Measurements from ENCODE around the gene APOBEC3G.
"Not testable (repeated sequence)": the region's sequence is repeated elsewhere in the genome, so short reads cannot be mapped to it uniquely, and the experiment has no call there.

The APOBEC3G gene

GRCh38 chr22:39068033-39068785 lies 8.9 kb upstream of the APOBEC3G start:
- DNase-seq: no peak

GRCh38 chr22:39070186-39070585 lies 6.9 kb upstream of the APOBEC3G start:
- no peak for DNase-seq

GRCh38 chr22:39072581-39072981 lies 4.5 kb upstream of the APOBEC3G start:
- peak in 1 of 2 donors; percentile 43 for DNase-seq

GRCh38 chr22:39073981-39074380 lies 3.1 kb upstream of the APOBEC3G start:
- DNase-seq: no peak

- DNase-seq: not testable (repeated sequence)
These were observed 685 bp upstream of the APOBEC3G start for GRCh38 chr22:39076155-39077025.

GRCh38 chr22:39077912-39078311 lies 837 bp downstream of the APOBEC3G start:
- DNase-seq: not testable (repeated sequence)

- DNase-seq: no peak
These were observed 1.3 kb downstream of the APOBEC3G start for GRCh38 chr22:39078329-39078728.

- not testable (repeated sequence) for DNase-seq
These were observed 2.1 kb downstream of the APOBEC3G start for GRCh38 chr22:39079054-39079637.

- no peak for DNase-seq
These were observed 3.1 kb downstream of the APOBEC3G start for GRCh38 chr22:39080052-39080762.

- no peak for DNase-seq
These were observed 3.9 kb downstream of the APOBEC3G start for GRCh38 chr22:39081016-39081415.

GRCh38 chr22:39081598-39081997 lies 4.5 kb downstream of the APOBEC3G start:
- no peak for DNase-seq

- no peak for DNase-seq
These were observed 6.4 kb downstream of the APOBEC3G start for GRCh38 chr22:39083212-39084165.

- no peak for DNase-seq
These were observed 7.6 kb downstream of the APOBEC3G start for GRCh38 chr22:39084666-39085065.

GRCh38 chr22:39087098-39087497 lies 10.0 kb downstream of the APOBEC3G start:
- no peak for DNase-seq

GRCh38 chr22:39087881-39088684 lies 11.0 kb downstream of the APOBEC3G start:
- DNase-seq: no peak

- DNase-seq: no peak
These were observed 11.6 kb downstream of the APOBEC3G start for GRCh38 chr22:39088685-39089032.

- DNase-seq: no peak
These were observed 12.9 kb downstream of the APOBEC3G start for GRCh38 chr22:39089928-39090327.

- DNase-seq: no peak
These were observed 13.5 kb downstream of the APOBEC3G start for GRCh38 chr22:39090426-39091064.

GRCh38 chr22:39091126-39092081 lies 14.3 kb downstream of the APOBEC3G start:
- no peak for DNase-seq

Measured in inflammatory macrophage (primary cell).